IPS-18a (cell line): Measurements from ENCODE around the gene TTBK1.

Source experiments
- H3K27ac ChIP-seq: one replicate; pipeline ENCODE4 v1.5.1; 2013; ENCODE audit warnings: low read length
- H3K27me3 ChIP-seq: one replicate; pipeline ENCODE4 v1.6.1; 2013; ENCODE audit warnings: mild to moderate bottlenecking, low read length; ENCODE audit not compliant: control insufficient read depth, insufficient read depth
- H3K36me3 ChIP-seq: one replicate; pipeline ENCODE4 v1.6.1; 2013; ENCODE audit warnings: low read depth, low read length; ENCODE audit not compliant: control insufficient read depth
- H3K4me1 ChIP-seq: one replicate; pipeline ENCODE4 v1.6.1; 2013; ENCODE audit warnings: low read depth, low read length; ENCODE audit not compliant: control insufficient read depth
- H3K4me3 ChIP-seq: one replicate; pipeline ENCODE4 v1.5.1; 2013; ENCODE audit warnings: low read length
- H3K9ac ChIP-seq: one replicate; pipeline ENCODE4 v1.6.1; 2013; ENCODE audit warnings: mild to moderate bottlenecking, low read length, moderate library complexity
- H3K9me3 ChIP-seq: one replicate; pipeline ENCODE4 v1.6.1; 2013; ENCODE audit warnings: low read depth, low read length; ENCODE audit not compliant: control insufficient read depth

Gene TTBK1

DNA sequence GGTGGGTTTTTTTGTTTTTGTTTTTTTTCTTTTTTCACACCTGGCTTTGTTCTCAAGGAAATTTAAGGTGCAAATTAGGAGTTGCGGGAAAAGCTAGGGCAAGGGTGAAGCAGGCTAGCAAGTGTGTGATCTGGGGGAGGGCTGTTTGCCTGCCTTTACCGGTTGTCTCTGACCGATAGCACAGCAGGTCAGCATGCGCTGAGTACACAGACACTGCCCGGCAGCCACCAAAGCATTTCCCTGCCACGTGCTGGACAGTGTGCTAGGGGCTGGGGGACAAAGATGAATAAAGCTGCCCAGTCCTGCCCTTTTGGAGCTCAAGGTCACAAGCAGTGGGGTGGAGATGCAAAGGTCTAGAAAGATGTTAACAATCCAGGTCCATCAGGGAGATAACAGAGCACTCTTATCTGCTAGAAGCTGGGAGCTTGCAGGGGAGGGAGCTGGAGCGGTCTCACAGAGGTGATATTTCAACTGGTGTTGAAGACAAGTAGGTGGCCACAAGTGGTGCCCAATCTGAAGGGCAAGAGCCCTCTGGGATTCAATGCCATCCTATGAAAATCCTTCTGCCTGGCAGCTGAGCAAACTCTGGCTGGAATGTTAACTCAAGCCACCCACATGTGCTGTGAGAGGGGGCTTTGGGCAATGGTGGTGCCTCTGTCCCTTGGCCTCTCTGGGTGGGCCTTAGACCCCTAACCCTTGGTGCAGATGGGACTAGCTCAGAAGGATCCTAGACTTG, 24.5 kb downstream of the TTBK1 start:
- peaks cover 29% of the 10 kb centered on the region for H3K27me3 ChIP-seq
- no peak overlapping the region for H3K27ac ChIP-seq
- no peak overlapping the region for H3K4me3 ChIP-seq
- H3K9ac ChIP-seq: no peak overlapping the region
- H3K9me3 ChIP-seq: no peaks in the 10 kb centered on the region
- no peaks in the 10 kb centered on the region for H3K36me3 ChIP-seq
- peaks cover 13% of the 10 kb centered on the region for H3K4me1 ChIP-seq

DNA sequence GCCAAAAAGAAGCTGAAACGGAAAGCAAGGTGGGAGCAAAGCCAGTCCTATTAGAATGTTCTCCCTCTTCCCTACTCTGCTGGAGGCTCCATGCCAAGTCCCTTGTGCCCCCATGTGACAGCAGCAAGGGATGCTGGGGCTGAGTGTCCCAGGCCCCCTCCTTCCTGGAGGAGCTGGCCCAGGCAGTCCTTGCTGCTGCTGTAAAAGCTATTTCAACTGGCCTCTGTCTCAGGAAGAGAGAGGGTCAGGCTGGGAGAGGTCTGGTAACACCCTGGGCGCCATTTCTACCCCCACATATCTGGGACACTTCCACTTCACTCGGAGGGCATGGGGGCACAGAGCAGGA, 25.0 kb downstream of the TTBK1 start:
- peaks cover 33% of the 10 kb centered on the region for H3K27me3 ChIP-seq
- no peaks in the 10 kb centered on the region for H3K9me3 ChIP-seq
- peaks cover 13% of the 10 kb centered on the region for H3K4me1 ChIP-seq
- no peak overlapping the region for H3K9ac ChIP-seq
- no peak overlapping the region for H3K27ac ChIP-seq
- no peaks in the 10 kb centered on the region for H3K36me3 ChIP-seq
- H3K4me3 ChIP-seq: no peak overlapping the region

DNA sequence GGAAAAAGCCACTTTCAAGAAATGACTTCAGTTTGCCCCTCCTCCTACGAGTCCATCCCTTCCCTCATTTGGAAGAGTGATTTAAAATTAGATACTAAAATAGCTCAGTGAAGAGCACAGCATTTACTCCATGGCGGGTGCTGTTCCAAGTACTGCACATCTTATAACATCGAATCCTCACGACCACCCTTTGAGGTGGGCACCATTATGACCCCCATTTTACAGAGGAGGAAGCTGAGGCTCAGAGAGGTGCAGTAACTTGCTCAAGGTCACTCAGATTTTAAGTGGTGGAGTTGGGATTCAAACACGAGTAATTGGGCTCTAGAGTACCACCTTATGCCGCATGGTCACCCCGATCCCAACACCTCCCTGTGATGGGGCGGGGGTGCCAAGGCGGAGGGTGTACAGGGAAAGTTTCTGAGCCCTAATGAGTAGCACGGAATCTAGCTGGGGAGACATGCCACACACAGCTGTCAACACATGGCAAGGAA, 25.5 kb downstream of the TTBK1 start:
- Histone ChIP-seq H3K27me3 (peaks cover 38% of the 10 kb centered on the region), H3K4me1 (peaks cover 13% of the 10 kb centered on the region), H3K27ac (no peak overlapping the region), H3K36me3 (no peaks in the 10 kb centered on the region), H3K9ac (no peak overlapping the region), H3K4me3 (no peak overlapping the region), H3K9me3 (no peaks in the 10 kb centered on the region)

DNA sequence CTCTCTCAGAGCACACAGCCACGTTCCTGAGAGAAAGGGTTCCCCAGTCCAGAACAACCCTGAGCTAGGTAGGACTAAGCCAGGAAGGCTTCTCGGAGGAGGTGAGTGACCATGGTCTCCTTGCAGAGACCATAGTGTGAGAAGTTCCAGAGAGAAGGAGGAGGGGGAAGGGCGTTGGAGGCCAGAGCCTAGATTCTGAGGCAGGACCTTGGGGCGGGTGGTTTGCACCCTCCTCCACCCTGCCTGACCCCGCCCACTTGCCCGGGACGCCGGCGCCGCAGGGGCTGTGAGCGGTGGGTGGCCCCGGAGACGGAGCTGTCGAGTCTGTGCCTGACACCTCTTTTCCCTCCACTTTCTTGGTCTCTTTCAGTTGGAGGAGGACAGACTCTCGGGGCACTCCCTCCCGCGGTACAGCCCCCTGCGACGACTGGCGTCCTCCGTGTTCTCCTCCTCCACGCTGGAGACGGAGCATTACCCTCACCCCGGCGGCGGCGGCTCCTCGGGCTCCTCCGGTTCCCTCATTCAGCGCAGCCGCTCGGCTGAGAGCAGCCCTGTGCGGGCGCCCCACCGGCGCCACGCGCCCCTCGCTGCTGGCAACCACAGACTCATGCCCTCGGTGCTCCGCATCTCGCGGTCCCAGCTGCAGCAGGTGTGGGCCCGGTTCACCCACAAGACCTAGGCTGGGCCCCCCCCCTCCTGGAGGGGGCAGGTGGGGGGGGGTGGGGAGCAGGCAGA, 26.2 kb downstream of the TTBK1 start:
- H3K4me3 ChIP-seq: peak overlapping the region; percentile 31
- no peak overlapping the region for H3K27ac ChIP-seq
- no peaks in the 10 kb centered on the region for H3K36me3 ChIP-seq
- peaks cover 13% of the 10 kb centered on the region for H3K4me1 ChIP-seq
- H3K27me3 ChIP-seq: peaks cover 44% of the 10 kb centered on the region
- no peak overlapping the region for H3K9ac ChIP-seq
- no peaks in the 10 kb centered on the region for H3K9me3 ChIP-seq

DNA sequence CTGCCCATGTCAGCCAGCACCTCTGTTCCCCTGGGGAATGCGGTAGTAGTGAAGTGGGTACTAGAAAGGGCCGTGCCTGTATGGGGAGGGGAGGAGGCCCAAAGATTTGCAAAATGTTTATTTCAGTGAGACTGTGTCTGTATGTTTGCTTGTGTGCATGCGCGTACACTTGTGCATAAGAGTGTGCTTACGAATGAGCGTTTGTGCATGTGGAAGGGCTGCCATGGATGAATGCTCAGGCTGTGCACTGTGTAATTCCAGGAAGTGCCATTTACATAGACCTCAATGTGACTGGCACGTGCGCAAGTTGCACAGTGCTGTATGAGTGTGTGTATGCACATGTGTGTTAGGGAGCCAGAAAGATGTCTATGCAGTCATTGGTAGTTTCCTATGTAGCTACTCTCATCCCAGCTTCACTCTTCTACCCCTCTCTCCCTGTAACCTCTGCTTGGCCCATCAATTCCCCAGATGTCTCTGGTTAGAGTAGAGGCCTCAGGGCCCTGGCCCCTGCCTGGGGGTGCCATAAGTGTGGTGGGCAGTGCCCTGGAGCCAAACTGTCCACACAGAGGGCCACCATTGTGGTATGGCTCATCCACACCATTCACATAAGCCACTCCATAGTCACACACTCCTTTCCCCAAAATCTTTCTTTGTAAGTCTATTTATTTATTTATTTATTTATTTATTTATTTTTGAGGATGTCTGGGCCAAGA, 28.0 kb downstream of the TTBK1 start:
- H3K36me3 ChIP-seq: no peaks in the 10 kb centered on the region
- no peak overlapping the region for H3K9ac ChIP-seq
- H3K9me3 ChIP-seq: no peaks in the 10 kb centered on the region
- H3K4me3 ChIP-seq: no peak overlapping the region
- H3K4me1 ChIP-seq: peaks cover 13% of the 10 kb centered on the region
- H3K27ac ChIP-seq: no peak overlapping the region
- peaks cover 61% of the 10 kb centered on the region for H3K27me3 ChIP-seq

DNA sequence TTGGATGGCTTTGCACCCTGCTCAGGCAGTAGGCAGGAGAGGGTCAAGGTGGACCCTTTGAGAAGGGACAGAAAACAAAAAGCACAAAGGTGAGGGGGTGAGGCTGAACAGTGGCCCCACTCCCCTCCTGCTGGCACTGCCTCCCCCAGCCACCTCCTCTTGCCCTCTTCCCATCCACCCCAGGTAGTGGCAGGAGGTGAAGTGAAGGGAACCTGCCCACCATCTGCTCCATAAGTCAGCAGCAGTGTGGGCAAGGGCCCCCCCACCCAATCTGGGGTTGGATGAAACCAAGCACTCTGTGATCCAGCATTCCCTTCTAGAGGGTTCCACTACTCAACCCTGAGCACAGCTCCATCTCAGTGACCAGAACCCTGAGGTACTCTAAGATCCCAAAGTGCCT, 28.7 kb downstream of the TTBK1 start:
- H3K4me1 ChIP-seq: peaks cover 13% of the 10 kb centered on the region
- H3K9me3 ChIP-seq: no peaks in the 10 kb centered on the region
- no peak overlapping the region for H3K9ac ChIP-seq
- peaks cover 68% of the 10 kb centered on the region for H3K27me3 ChIP-seq
- H3K4me3 ChIP-seq: no peak overlapping the region
- H3K27ac ChIP-seq: no peak overlapping the region
- H3K36me3 ChIP-seq: no peaks in the 10 kb centered on the region

DNA sequence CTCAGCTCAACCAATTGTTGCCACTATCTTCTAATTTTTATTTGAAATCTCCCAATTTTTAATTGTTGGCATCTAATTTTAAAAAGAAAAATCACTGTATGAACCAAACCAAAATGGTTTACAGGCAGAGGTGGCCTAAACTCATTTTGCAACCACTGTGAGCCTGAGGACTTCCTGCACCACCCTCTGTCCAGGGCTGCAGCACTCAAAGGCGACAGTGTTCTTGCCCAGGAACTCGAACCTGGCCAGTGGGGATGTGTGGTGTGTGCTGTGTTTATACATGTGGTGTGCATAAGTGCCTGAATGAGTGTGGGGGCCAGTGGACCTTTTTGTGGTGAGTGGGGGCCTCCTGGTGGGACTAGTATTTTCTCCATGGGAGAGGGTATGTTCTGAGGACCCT, 30.4 kb downstream of the TTBK1 start:
- Histone ChIP-seq H3K4me1 (peaks cover 8% of the 10 kb centered on the region), H3K27ac (no peak overlapping the region), H3K27me3 (peaks cover 59% of the 10 kb centered on the region), H3K9me3 (no peaks in the 10 kb centered on the region), H3K36me3 (no peaks in the 10 kb centered on the region), H3K4me3 (no peak overlapping the region), H3K9ac (no peak overlapping the region)

DNA sequence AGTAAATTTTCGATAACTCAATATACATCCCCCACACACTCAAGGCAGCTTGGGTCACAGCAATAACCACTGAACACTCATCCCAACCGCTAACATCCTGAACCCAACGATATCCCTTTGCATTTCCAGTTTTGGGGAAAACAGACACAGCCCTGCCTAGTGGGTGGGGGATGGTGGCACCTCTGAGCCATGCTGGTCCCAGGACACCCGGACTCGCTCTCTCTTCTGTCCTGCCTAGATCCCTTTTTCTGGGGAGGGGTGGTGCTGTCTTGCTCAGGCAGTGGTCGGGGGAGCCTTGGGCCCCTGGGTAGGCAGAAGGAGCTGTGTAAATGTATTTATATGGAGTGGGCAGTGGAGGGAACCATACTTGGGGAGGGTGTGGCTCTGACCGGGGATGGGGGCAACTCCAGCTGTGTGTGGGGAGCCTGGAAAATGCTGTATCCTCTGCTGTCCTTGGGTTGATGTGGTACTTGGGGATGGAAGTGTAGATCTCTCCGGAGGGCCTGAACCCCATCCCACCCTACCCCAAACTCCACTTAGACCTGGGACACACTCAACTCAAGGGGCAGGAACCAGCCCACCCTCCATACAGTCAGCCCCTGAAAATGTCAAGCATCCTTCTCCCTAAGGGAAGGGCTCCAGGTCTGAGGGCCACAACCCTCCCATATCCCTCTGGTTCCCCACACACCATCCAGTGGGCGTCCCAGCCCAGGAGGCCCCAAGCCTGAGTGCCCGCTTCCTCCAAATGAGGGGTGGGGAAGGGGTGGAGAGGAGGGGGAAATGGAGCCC, 31.0 kb downstream of the TTBK1 start:
- peaks cover 53% of the 10 kb centered on the region for H3K27me3 ChIP-seq
- peaks cover 12% of the 10 kb centered on the region for H3K4me1 ChIP-seq
- no peaks in the 10 kb centered on the region for H3K36me3 ChIP-seq
- no peaks in the 10 kb centered on the region for H3K9me3 ChIP-seq
- H3K4me3 ChIP-seq: peak overlapping the region; percentile 56
- H3K9ac ChIP-seq: no peak overlapping the region
- no peak overlapping the region for H3K27ac ChIP-seq

DNA sequence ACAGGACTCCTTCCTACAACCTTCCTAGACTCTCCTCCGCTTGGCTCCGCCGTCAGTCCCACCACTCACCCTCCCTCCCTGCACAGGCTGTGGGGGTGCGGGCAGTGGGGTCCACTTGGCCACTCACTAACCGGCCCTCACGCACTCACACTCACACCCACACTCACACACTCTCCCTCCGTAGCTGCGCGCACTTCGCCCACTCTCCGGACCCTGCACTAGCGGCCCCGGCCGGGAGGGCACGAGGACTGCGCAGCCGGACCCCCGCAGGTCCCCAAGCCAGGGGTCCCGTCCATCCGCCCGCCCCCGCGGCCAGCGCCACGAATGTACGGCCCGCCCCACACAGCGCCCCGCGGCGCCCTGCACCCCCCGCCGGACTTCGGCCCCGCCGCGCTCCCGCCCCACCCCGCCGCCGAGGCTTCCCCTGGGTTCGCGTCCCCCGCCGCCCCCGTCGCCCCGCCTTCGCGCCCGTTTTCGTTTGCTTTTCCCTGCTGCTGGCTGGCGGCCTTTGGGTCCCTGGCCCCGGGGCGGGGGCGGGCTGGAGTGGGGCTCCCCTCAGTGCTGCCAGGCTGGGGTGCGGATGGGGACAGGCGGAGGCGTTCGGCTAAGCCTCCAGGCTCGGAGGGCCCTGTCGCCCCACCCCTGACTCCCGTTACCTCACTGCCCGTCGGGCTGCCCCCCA, 31.8 kb downstream of the TTBK1 start:
- no peaks in the 10 kb centered on the region for H3K9me3 ChIP-seq
- H3K36me3 ChIP-seq: no peaks in the 10 kb centered on the region
- no peak overlapping the region for H3K27ac ChIP-seq
- H3K4me3 ChIP-seq: peak overlapping the region; percentile 56
- H3K27me3 ChIP-seq: peaks cover 46% of the 10 kb centered on the region
- no peak overlapping the region for H3K9ac ChIP-seq
- H3K4me1 ChIP-seq: peaks cover 9% of the 10 kb centered on the region

DNA sequence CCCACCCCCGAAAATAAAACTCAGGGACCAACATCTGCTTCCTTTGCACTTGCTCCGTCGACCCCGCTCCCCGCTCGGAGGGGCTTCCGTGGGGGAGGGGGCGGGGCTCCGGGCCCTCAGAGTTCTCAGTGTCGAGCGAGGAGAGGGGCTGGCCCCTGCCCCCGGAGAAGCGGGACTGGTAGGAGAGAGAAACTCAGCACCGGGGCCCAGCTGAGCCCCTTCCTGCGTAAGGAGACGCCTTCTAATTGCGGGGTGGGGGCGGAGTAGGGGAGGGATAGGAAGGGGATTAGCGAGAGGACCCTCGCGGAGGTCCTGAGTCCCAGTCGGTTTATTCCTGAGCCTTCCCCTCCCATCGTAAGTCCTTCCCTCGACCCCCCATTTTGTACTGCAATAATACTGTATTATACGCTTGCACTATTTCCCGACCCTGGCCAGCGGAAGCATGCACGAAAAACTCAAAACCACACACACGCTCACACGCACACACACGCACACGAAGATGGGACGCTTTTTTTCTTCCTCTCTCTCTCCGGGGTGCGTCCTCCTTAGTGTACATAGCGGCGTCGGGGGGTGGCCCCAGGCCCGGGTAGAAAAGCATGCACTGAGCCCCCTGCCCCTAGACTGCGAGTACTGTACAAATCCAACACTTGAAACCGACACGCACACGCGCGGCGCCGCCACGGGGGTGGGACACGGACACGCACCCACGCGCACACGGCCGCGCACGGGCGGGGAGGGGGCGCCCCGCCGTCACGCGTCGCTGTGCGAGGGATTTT, 32.7 kb downstream of the TTBK1 start:
- Histone ChIP-seq H3K27ac (no peak overlapping the region), H3K9ac (no peak overlapping the region), H3K36me3 (no peaks in the 10 kb centered on the region), H3K4me3 (peak overlapping the region; percentile 56), H3K9me3 (no peaks in the 10 kb centered on the region), H3K4me1 (peaks cover 9% of the 10 kb centered on the region), H3K27me3 (peaks cover 42% of the 10 kb centered on the region)
